Activated CD8-positive, alpha-beta T cell treated with anti-CD3 and anti-CD28 coated beads for 36 hours (primary cell): ENCODE data around the gene RO60. TPM values are rescaled to one million over a fixed set of nuclear protein-coding genes. Genes with fewer than 3 reads are reported as not detected.

ENCODE experiments used
- ATAC-seq: fragments of 200-7000 bp; cut with Tn5 transposase; one replicate; pipeline ENCODE4 v1.10.0; 2021; ENCODE audit warnings: mild to moderate bottlenecking, moderate library complexity
- CTCF ChIA-PET: fragments of 350-600 bp; sonication (Branson Sonifier 250); formaldehyde crosslinking; loops from one replicate; lab custom pipeline; 2021; ENCODE audit warnings: antibody characterized with exemption; lab: Charles Lee
- POLR2A ChIA-PET: fragments of 350-600 bp; sonication (Branson Sonifier 250); formaldehyde crosslinking; loops from one replicate; lab custom pipeline; 2021; ENCODE audit warnings: antibody characterized with exemption; lab: Charles Lee
- DNase-seq: peaks from one replicate; pipeline ENCODE4 v3.0.0-alpha.2; 2020
- H3K27ac Mint-ChIP-seq: one replicate; pipeline ENCODE4 v1.8.0; 2021; ENCODE audit warnings: mild to moderate bottlenecking, mixed read lengths
- H3K27me3 Mint-ChIP-seq: one replicate; pipeline ENCODE4 v1.8.0; 2021; ENCODE audit warnings: mixed read lengths
- H3K36me3 Mint-ChIP-seq: one replicate; pipeline ENCODE4 v1.8.0; 2021; ENCODE audit warnings: low read depth, mixed read lengths
- H3K4me1 Mint-ChIP-seq: one replicate; pipeline ENCODE4 v1.8.0; 2021; ENCODE audit warnings: low read depth, mixed read lengths
- H3K4me3 Mint-ChIP-seq: one replicate; pipeline ENCODE4 v1.8.0; 2021; ENCODE audit warnings: mild to moderate bottlenecking, moderate library complexity, mixed read lengths
- H3K9me3 Mint-ChIP-seq: one replicate; pipeline ENCODE4 v1.8.0; 2021; ENCODE audit warnings: mixed read lengths
- intact Hi-C: fragments of 100-400 bp; cut with micrococcal nuclease; formaldehyde crosslinking; loops from one replicate; pipeline ENCODE4 v1.10.0; 2022
- total RNA-seq, 2 experiments: library from RNA; stranded (reverse); gene quantifications; one replicate each; pipeline ENCODE4 v1.2.3, GENCODE V29; 2021
- TF ChIP-seq, protein P1 (sequence below): fragments of 200-600 bp; IDR thresholded peaks from one replicate; pipeline ENCODE4 v1.8.0; 2022; ENCODE audit warnings: antibody characterized with exemption, mild to moderate bottlenecking

RO60 gene
- total RNA-seq, 2 experiments from 2014 or later: 56.2 to 63.4 TPM

- TF ChIP-seq, protein P1, sequence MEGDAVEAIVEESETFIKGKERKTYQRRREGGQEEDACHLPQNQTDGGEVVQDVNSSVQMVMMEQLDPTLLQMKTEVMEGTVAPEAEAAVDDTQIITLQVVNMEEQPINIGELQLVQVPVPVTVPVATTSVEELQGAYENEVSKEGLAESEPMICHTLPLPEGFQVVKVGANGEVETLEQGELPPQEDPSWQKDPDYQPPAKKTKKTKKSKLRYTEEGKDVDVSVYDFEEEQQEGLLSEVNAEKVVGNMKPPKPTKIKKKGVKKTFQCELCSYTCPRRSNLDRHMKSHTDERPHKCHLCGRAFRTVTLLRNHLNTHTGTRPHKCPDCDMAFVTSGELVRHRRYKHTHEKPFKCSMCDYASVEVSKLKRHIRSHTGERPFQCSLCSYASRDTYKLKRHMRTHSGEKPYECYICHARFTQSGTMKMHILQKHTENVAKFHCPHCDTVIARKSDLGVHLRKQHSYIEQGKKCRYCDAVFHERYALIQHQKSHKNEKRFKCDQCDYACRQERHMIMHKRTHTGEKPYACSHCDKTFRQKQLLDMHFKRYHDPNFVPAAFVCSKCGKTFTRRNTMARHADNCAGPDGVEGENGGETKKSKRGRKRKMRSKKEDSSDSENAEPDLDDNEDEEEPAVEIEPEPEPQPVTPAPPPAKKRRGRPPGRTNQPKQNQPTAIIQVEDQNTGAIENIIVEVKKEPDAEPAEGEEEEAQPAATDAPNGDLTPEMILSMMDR: no peak
- Mint-ChIP-seq H3K9me3 (no peaks in the 10 kb centered on the region), H3K4me1 (peaks cover 34% of the 10 kb centered on the region), H3K36me3 (peaks cover 36% of the 10 kb centered on the region), H3K27me3 (no peaks in the 10 kb centered on the region), H3K27ac (no peak overlapping the region), H3K4me3 (no peak overlapping the region)
- no peak for ATAC-seq
- intact Hi-C loops: no loop called here
- POLR2A ChIA-PET: interaction anchor here (0.7 kb wide), 1 partner anchor 952 kb away, joined by 3 read pairs; no protein-coding TSS in a partner anchor
- DNase-seq: no peak
- CTCF ChIA-PET: interaction anchor here (1.0 kb wide), 1 partner anchor 17 kb away, joined by 3 read pairs; no protein-coding TSS in a partner anchor
Observed at GRCh38 chr1:193054169-193054675, 5.2 kb upstream of the RO60 start.

DNA sequence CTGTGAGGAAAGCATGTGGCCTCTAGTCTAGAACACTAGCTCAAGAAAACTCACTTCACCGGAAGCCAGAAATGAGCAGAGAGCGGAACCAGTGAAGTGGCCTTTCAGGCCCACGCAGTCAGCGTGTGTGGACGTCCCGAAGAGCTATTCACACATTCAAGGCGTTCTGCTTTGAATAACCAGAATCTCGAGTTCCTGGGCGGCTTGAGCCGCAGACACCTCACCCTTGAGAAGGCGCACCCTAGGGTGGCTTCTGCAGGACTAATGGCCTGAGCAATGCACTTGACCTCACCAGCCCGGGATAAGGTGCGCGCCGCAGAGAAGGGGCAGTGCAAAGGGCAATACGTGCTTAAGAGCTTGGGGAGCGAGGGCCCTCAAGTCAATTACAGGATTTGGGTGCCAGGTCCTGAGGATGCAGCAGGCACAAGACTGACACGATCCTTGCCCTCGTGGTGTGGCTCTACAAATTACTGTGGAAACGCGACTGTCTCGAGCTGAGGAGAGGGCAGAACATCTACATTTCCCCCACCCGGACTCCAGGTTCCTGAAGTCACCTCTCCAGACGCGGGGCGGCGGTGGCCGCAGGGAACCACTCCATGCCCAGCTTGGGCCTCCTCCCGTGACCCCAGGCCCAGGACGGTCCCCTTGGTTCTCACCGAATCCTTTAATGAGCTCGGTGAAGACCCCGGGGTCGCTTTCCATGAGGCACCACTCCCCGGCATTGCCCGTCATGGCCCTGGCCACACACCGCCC lies 707 bp upstream of the RO60 start:
- CTCF ChIA-PET: interaction anchor here (0.7 to 2.2 kb wide), 16 partner anchors 11 to 585 kb away, joined by 3 to 10 read pairs (median 4); partner anchors contain the start of genes CDC73 and GLRX2
- H3K4me1 Mint-ChIP-seq: peaks cover 49% of the 10 kb centered on the region

DNA sequence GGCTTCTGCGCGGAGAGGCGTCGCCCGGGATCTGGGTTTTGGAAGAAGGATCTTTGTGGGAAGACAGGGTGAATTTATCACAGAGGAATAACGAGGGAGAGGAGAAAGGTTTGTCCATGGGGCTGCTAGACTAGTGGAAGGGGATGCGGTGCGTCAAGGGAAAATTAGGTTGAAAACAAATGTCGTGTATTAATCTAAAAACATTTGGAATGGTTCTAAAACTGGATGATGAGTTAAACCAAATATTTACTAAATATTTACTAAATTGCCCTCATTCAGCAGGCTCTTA lies 647 bp downstream of the RO60 start:
- no peak for ATAC-seq
- ChIA-PET CTCF (interaction anchor here (0.9 kb wide), 1 partner anchor 71 kb away, joined by 3 read pairs; no protein-coding TSS in a partner anchor), POLR2A (interaction anchor here (1.0 to 1.2 kb wide), 3 partner anchors 11 to 62 kb away, joined by 3 read pairs; partner anchors contain the start of gene CDC73)
- H3K9me3 Mint-ChIP-seq: no peaks in the 10 kb centered on the region
- H3K4me1 Mint-ChIP-seq: peaks cover 51% of the 10 kb centered on the region
- no peaks in the 10 kb centered on the region for H3K27me3 Mint-ChIP-seq
- H3K4me3 Mint-ChIP-seq: peak overlapping the region; percentile 94
- H3K27ac Mint-ChIP-seq: peak overlapping the region; percentile 92
- no peak for DNase-seq
- intact Hi-C loops: no loop called here
- TF ChIP-seq, protein P1: no peak
- H3K36me3 Mint-ChIP-seq: peaks cover 36% of the 10 kb centered on the region

More for the DNA sequence above, 707 bp upstream of the RO60 start:
- Mint-ChIP-seq H3K9me3 (no peaks in the 10 kb centered on the region), H3K27ac (peak overlapping the region; percentile 92), H3K36me3 (peaks cover 40% of the 10 kb centered on the region), H3K4me3 (peak overlapping the region; percentile 94), H3K27me3 (no peaks in the 10 kb centered on the region)
- DNase-seq: peak; percentile 85
- ATAC-seq: peak; percentile 59
- TF ChIP-seq, protein P1: no peak
- POLR2A ChIA-PET: interaction anchor here (0.7 to 2.7 kb wide), 17 partner anchors 10 to 251 kb away, joined by 3 to 21 read pairs (median 5); partner anchors contain the start of genes CDC73, GLRX2 and RGS2
- intact Hi-C loops: loop anchor here (2.0 kb wide), 1 partner anchor 62 kb away; no protein-coding TSS in a partner anchor

- TF ChIP-seq, protein P1: no peak
- POLR2A ChIA-PET: interaction anchor here (1.0 to 1.2 kb wide), 3 partner anchors 11 to 61 kb away, joined by 3 read pairs; partner anchors contain the start of gene CDC73
- intact Hi-C loops: no loop called here
Observed at GRCh38 chr1:193060406-193060805, 994 bp downstream of the RO60 start.

More at GRCh38 chr1:193060406-193060805, 994 bp downstream of the RO60 start:
- Mint-ChIP-seq H3K36me3 (peaks cover 36% of the 10 kb centered on the region), H3K4me3 (peak overlapping the region; percentile 94), H3K27ac (peak overlapping the region; percentile 82), H3K9me3 (no peaks in the 10 kb centered on the region), H3K27me3 (no peaks in the 10 kb centered on the region), H3K4me1 (peaks cover 52% of the 10 kb centered on the region)
- ATAC-seq (no peak), DNase-seq (no peak)
- CTCF ChIA-PET: interaction anchor here (0.9 kb wide), 1 partner anchor 71 kb away, joined by 3 read pairs; no protein-coding TSS in a partner anchor
